GM19324 (cell line): ENCODE data around the gene RAB5A.
"Not testable (repeated sequence)": the region's sequence is repeated elsewhere in the genome, so short reads cannot be mapped to it uniquely, and the experiment has no call there.

Experiments
- ATAC-seq: cut with Tn5 transposase; IDR thresholded peaks from one replicate; pipeline ENCODE4 v1.9.1; 2021; ENCODE audit warnings: mild to moderate bottlenecking, moderate library complexity; ENCODE audit not compliant: unreplicated experiment, low FRiP score

The RAB5A gene

GRCh38 chr3:19945969-19946831, 697 bp upstream of the RAB5A start:
- ATAC-seq, result no peak

DNA sequence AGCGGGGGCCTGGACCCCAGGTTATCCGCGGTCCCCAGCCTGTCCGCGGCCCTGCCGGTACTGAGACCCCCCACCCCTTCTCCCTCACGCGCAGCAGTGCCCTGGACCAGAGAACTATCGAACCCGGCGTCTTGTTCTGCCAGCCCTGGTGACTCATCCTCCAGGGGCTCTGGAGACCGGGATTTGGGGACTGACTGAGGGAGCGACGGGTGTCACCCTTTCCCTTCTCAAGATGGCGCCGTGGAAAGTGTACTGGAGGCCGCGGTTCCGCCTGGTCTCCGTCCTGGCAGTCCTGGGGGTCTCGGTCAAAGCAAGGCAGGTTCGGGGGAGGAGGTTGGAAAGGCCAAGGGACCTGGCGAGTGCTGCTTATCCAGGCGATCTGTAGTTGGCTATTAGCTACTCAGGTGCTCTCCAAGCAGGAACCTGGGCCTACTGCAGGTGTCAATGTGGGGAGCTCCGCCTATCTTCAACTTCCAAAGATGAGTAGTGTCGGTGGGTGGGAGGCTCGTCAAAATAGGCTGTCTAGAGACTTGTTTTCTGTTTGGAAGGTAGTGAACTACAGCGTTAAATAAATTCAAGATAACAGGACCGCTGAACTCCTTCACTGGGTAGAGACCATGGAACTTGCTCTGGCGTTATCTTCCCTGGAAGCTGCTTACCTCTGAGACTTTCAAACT, 790 bp downstream of the RAB5A start:
- ATAC-seq, result peak; percentile 18

DNA sequence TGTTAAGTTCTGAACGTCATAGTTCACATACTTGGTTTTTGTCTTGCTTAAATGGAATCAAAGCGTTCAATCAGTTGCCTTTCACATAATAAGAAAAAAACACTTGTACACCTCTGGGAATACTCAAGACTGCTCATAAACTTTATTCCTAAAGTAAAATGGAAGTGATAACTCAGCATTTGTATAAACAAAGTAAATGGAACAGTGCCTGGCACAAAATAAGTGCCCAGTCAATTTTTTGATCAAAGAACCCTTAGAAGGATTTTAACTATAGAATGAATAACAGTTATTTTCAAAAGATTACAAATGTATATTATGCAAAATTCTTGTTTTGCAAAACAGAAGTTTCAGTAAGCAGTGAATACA, 1.3 kb downstream of the RAB5A start:
- no peak for ATAC-seq

DNA sequence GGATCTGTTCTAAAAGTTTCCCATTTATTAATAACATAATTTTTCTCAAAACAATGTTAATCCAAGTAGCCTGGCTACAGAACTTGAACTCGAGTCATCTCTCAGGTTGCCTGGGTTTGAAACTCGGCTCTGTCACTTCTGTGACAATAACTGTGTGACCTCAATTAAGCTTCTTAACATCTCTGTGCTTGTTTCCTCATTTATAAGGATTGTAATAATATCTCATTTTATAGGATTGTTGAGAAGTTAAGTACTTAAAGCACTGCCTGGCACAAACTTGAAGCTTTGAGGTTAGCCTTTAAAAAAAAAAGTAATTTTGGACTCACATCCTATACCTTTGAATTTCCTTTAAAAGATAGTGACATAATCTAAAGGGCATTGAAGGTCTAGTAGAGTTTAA, 3.4 kb downstream of the RAB5A start:
- no peak for ATAC-seq

- no peak for ATAC-seq
Measured at GRCh38 chr3:19954676-19955075, 7.8 kb downstream of the RAB5A start.

DNA sequence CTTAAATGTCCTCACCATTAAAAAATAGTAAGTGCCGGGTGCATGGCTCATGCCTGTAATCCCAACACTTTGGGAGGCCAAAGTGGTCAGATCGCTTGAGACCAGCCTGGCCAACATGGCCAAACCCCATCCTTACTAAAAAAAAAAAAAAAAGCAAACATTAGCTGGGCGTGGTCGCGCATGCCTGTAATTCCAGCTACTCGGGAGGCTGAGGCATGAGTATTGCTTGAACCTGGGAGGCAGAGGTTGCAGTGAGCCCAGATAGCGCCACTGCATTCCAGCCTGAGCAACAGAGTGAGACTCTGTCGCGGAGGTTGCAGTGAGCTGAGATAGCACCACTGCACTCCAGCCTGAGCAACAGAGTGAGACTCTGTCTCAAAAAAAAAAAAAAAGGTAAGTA, 10.5 kb downstream of the RAB5A start:
- ATAC-seq, result not testable (repeated sequence)

DNA sequence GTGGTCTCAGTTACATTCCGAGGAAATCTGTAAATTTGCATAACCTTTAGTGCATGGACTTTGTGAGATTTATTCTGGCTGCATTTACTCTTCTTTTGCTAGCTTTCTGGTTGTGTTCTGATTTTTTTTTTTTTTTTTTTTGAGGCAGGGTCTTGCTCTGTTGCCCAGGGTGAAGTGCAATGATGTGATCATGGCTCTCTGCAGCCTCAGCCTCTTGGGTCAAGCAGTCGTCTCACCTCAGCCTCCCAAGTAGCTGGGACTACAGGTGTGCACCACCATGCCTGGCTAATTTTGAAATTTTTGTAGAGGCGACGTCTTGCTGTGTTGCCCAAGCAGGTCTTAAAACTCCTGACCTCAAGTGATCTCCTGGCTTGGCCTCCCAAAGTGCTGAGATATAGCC, 12.6 kb downstream of the RAB5A start:
- no peak for ATAC-seq

- ATAC-seq, result no peak
Measured at GRCh38 chr3:19960696-19961095, 13.8 kb downstream of the RAB5A start.

DNA sequence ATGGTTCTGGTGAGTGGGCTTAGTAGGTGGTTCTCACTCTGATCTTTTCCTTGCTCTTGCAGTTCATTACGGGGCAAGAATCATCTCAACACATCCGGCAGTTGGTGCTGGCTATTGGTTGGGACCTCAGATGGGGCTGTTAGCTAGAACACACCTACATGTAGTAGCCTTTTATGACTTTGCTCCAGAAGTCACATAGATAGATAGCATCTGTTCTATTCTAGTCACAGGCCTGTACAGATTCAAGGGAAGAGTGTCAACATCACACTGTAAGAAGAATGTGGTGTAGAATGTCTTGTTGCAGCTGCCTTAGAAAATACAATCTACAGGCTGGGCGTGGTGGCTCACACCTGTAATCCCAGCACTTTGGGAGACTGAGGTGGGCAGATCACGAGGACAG, 15.1 kb downstream of the RAB5A start:
- ATAC-seq, result no peak

- ATAC-seq, result no peak
Measured at GRCh38 chr3:19967208-19967607, 20.3 kb downstream of the RAB5A start.

DNA sequence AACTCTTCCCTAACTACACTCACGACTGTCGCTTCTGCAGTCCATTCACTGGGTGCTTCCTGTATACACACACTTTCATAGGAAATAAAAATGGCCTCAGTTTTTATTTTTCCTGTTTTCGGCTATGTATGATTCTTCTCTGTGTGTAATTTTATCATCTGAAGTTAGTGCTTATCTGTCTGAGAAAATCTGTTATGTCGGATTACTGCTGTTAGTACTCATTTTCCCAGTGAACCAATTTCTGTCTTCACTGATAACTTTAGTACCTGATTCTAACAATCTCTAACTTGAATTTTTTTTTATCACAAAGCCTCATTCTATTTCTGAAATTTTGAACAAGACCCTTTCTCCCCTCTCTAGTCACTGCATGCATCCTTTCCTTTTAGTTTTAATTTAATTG, 20.9 kb downstream of the RAB5A start:
- ATAC-seq, result no peak

DNA sequence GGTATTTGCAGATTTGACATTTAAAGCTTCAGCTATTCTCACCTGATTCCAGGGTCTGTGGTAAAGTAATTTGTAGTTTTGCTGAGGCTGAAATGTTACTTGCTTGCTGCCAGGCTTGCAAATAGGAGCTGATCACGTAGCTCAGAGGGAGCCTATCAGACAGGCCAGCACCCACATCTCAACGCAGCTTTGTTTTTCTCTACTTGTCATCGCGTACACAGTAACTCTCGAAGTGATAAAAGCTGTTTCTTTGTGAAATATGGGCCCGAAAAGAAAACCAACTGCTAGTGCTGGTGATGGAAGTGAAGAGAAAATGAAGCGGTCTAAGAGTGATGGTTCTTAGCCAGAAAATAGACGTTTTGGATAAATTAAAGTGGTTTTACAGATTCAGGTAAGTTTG, 23.4 kb downstream of the RAB5A start:
- no peak for ATAC-seq

- ATAC-seq, result no peak
Measured at GRCh38 chr3:19972054-19972453, 25.2 kb downstream of the RAB5A start.

DNA sequence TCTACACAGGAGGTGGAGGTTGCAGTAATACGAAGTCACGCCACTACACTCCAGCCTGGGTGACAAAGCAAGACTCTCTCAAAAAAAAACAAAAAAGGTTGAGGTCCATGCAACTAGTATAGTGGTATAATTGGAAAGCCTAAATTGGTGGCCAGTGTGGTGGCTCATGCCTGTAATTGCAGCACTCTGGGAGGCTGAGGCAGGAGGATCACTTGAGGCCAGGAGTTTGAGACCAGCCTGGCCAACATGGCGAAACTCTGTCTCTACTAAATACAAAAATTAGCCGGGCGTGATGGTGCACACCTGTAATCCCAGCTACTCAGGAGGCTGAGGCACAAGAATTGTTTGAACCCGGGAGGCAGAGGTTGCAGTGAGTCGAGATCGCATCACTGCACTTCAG, 42.0 kb downstream of the RAB5A start:
- not testable (repeated sequence) for ATAC-seq

GRCh38 chr3:19994796-19995195, 47.9 kb downstream of the RAB5A start:
- no peak for ATAC-seq

- no peak for ATAC-seq
Measured at GRCh38 chr3:19997502-19997901, 50.6 kb downstream of the RAB5A start.

GRCh38 chr3:20001932-20002331, 55.0 kb downstream of the RAB5A start:
- ATAC-seq, result no peak

- no peak for ATAC-seq
Measured at GRCh38 chr3:20007960-20008359, 61.1 kb downstream of the RAB5A start.

GRCh38 chr3:20008646-20009045, 61.7 kb downstream of the RAB5A start:
- ATAC-seq, result no peak

DNA sequence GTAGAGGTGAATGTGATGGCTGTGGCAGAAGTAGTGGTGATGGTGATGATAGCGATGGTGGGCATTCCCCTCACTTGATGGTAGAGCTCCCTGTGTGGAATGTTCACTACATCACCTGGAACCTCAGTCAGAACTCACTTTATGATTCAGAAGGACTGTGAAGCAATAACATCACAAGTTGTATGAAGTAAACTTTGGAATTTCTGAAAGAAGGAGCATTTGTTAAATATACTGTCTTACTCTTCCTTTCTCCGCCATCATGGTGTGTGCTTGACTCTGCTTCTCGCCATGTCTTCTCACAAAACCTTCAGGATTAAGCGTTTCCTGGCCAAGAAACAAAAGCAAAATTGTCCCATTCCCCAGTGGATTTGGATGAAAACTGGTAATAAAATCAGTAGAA, 65.3 kb downstream of the RAB5A start, which contains the start of gene PP2D1:
Gene PP2D1 (minus strand): TSS at position 101 of the 400 bp plus-strand sequence. CDS start 192 bp downstream, outside the sequence.
- no peak for ATAC-seq

DNA sequence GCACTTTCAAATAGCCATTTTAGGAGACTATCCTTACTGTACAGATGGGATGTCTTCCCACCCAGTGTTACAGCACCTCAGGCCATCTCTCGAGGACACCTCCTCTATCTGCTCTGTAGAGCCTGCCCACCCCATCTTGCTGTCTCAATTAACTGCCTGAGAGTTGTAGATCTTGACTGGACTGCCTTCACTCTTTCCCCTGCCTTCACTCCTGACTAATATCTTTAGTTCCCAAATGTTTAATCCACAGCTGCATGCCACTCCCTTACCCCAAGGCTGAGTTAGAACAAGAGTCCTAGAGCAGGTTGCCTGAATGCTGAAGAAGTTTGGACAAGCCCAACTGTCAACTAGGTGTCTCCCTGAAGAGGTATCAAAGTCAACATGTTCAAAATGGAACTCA, 66.5 kb downstream of the RAB5A start:
- no peak for ATAC-seq

DNA sequence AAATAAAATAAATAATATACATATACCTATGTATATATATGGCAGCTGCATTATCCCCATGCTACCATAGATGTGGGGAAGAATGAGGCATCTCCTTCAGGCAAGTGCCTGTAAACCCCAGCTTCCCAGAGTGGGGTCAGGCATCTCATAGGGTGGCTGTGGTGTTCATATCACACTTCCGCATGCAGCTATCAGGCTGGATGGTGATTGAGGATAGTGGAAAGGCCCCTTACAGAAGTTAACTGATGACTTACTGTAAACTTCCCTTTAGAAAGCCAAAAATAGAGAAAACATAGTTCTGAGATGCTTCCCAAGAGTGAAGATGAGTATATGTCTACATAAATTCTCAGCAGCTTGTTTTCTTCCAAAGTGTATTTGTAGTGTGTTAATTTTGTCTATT, 68.6 kb downstream of the RAB5A start:
- ATAC-seq, result no peak
